SIG-M5 treated with dmso at 0.1 percent for 504 hours (cell line): ENCODE data around the gene DMBX1.
A peak's percentile ranks its signal among the peaks of the same experiment; 100 is the strongest.

ENCODE experiments used
- DNase-seq: peaks from one replicate; lab custom pipeline; 2025; ENCODE audit not compliant: unreplicated experiment; lab: John Stamatoyannopoulos, UW

The DMBX1 gene

GRCh38 chr1:46481961-46482360, 7.7 kb upstream of the DMBX1 start:
- no peak for DNase-seq

- no peak for DNase-seq
Observed at GRCh38 chr1:46483589-46483988, 6.0 kb upstream of the DMBX1 start.

DNA sequence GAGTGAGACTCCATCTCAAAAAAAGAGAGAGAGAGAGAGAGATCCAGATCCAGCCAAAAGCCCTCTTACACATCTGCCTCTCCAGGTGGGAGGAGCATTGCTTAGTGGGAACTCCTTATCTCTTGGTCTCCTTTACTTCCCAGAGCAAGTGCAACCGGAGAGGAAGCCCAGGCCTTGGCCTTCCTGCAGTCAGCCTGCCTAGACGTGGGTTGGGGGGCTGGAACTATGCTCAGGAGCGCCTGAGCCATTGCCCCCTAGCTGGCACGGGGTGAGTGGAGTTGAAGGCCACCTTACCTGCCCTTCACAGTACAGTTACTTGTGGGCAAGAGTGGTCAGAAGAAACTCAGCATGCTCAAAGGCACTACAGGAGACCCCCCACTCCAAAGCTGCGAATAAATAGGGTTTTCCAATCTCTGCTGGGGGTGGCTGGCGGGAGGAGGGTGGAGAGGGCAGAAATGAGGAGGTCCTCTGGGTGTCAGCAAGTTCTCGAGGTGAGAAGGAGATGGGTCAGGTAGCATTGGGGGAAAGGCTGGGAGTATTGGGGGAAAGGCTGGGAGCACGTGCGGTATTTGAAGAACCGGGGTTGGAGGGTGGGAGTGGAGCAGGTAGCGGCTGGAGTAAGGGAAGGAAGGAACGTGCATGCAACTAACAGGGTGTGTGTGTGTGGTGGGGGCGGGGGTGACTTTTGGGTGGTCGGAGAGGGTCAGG, 4.7 kb upstream of the DMBX1 start:
- no peak for DNase-seq

GRCh38 chr1:46485564-46486431, 3.8 kb upstream of the DMBX1 start:
- DNase-seq: no peak

- DNase-seq: no peak
Observed at GRCh38 chr1:46486432-46487015, 3.1 kb upstream of the DMBX1 start.

- DNase-seq: peak; percentile 13
Observed at GRCh38 chr1:46487818-46488218, 1.8 kb upstream of the DMBX1 start.

- no peak for DNase-seq
Observed at GRCh38 chr1:46488343-46489168, 1.1 kb upstream of the DMBX1 start.

- no peak for DNase-seq
Observed at GRCh38 chr1:46489169-46489637, 433 bp upstream of the DMBX1 start.

GRCh38 chr1:46490406-46490655, 695 bp downstream of the DMBX1 start:
- DNase-seq: no peak

GRCh38 chr1:46490656-46491442, 1.2 kb downstream of the DMBX1 start:
- DNase-seq: no peak

GRCh38 chr1:46491443-46492268, 2.0 kb downstream of the DMBX1 start:
- DNase-seq: no peak

DNA sequence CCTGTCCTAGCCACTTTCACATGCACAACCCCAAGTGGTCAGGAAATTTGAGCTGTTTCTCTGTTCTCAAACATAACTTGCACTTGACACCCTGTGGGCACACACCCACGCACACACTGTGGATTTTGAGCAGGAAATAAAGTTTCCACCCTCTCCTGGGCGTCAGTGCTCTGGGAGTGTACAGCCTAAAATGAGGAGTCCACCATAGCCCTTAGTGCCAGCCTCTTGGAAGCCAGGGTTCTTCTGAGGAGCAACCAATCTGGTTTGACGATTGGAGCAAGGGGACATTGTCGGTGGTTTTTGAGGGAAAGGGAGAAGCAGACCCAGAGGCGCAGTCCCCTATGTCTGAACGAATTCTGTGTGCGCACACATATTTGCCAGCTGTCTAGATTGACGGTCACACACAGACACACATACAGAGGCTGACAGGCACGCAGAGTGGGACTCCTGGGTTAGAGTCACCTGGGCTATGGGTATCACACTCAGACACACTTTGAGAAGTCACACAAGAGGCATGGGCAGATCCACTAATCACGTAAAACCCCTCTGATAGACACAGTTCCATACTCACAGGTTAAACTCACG, 2.7 kb downstream of the DMBX1 start:
- no peak for DNase-seq

- DNase-seq: no peak
Observed at GRCh38 chr1:46492871-46493270, 3.2 kb downstream of the DMBX1 start.

DNA sequence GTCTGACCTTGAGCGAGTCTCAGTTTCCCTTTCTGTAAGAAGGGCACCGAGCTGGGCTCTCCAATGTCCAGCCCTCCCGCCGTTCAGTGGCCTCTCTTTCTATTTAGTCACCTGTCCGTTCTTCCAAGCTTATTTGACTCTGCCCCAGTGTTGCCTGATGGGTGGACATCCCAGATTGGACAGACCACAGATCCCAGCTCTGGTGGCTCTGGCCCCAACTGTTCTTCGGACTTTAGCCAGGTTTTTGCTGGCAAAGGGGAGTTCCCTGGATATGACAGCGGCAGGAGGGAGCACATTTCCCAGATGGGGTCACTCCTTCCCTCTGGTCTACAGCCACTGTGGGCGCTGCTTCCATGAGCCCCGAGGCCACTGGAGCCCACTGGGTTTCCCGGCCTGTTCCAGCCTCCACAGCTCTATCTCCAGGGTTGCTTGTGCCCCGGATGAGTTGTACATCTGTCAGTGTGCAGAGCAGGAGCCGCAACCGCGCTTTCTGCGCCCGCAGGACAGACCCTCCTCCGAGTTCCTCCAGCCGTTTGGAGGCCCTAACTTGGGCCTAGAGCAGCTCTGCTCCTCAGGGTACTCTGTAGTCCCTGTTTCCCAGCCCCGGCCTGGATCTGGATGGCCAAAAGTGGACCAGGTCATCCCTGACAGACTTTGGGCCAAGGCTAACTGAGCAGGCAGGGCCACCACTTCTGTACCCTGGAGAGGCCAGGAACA, 3.8 kb downstream of the DMBX1 start:
- DNase-seq: no peak

- DNase-seq: no peak
Observed at GRCh38 chr1:46494910-46495309, 5.3 kb downstream of the DMBX1 start.

- no peak for DNase-seq
Observed at GRCh38 chr1:46495778-46496177, 6.1 kb downstream of the DMBX1 start.

GRCh38 chr1:46496505-46496904, 6.9 kb downstream of the DMBX1 start:
- no peak for DNase-seq

GRCh38 chr1:46497020-46497419, 7.4 kb downstream of the DMBX1 start:
- no peak for DNase-seq

- no peak for DNase-seq
Observed at GRCh38 chr1:46497665-46498064, 8.0 kb downstream of the DMBX1 start.
